ENCODE data around the gene EXOC2. TPM values are rescaled to one million over a fixed set of nuclear protein-coding genes. Genes with fewer than 3 reads are reported as not detected.

EXOC2 gene
- total RNA-seq, 1 donor from 2014 or later, result 28.5 TPM

- Histone ChIP-seq H3K27me3 (ENCODE audit: low read depth) (no peaks in the 10 kb centered on the region), H3K4me1 (no peaks in the 10 kb centered on the region), H3K27ac (no peak overlapping the region), H3K36me3 (no peaks in the 10 kb centered on the region), H3K4me3 (no peak overlapping the region), H3K9me3 (no peaks in the 10 kb centered on the region)
- DNase-seq, result no peak
- peak in 1 of 2 donors; percentile 57 for ATAC-seq
- no peak for TF ChIP-seq CTCF (IDR thresholded peaks at IDR 0.05)
- intact Hi-C loops (cut with DNase I), result no loop called here
Observed at GRCh38 chr6:453152-453551, 239.8 kb downstream of the EXOC2 start.

- no peak overlapping the region for H3K4me3 ChIP-seq
- H3K27ac ChIP-seq, result no peak overlapping the region
- H3K4me1 ChIP-seq, result no peaks in the 10 kb centered on the region
- no peak for DNase-seq
- ATAC-seq, result no peak
- H3K27me3 ChIP-seq (ENCODE audit: low read depth), result no peaks in the 10 kb centered on the region
- TF ChIP-seq CTCF (IDR thresholded peaks at IDR 0.05), result no peak
- no peaks in the 10 kb centered on the region for H3K9me3 ChIP-seq
- no peaks in the 10 kb centered on the region for H3K36me3 ChIP-seq
- intact Hi-C loops (cut with DNase I), result no loop called here
Observed at GRCh38 chr6:452301-453067, 240.5 kb downstream of the EXOC2 start.

GRCh38 chr6:451847-452246, 241.1 kb downstream of the EXOC2 start:
- no peak for TF ChIP-seq CTCF (IDR thresholded peaks at IDR 0.05)
- DNase-seq (no peak), ATAC-seq (no peak)
- no peak overlapping the region for H3K4me3 ChIP-seq
- H3K36me3 ChIP-seq, result no peaks in the 10 kb centered on the region
- H3K27me3 ChIP-seq (ENCODE audit: low read depth), result no peaks in the 10 kb centered on the region
- no peak overlapping the region for H3K27ac ChIP-seq
- no peaks in the 10 kb centered on the region for H3K9me3 ChIP-seq
- intact Hi-C loops (cut with DNase I), result no loop called here
- H3K4me1 ChIP-seq, result no peaks in the 10 kb centered on the region

- H3K27ac ChIP-seq, result no peak overlapping the region
- no peaks in the 10 kb centered on the region for H3K36me3 ChIP-seq
- intact Hi-C loops (cut with DNase I), result no loop called here
- no peaks in the 10 kb centered on the region for H3K27me3 ChIP-seq (ENCODE audit: low read depth)
- no peak overlapping the region for H3K4me3 ChIP-seq
- no peaks in the 10 kb centered on the region for H3K4me1 ChIP-seq
- ATAC-seq, result no peak
- H3K9me3 ChIP-seq, result no peaks in the 10 kb centered on the region
- no peak for TF ChIP-seq CTCF (IDR thresholded peaks at IDR 0.05)
- DNase-seq, result no peak
Observed at GRCh38 chr6:451336-451735, 241.6 kb downstream of the EXOC2 start.

GRCh38 chr6:449486-450419, 243.2 kb downstream of the EXOC2 start:
- no peak overlapping the region for H3K4me3 ChIP-seq
- H3K4me1 ChIP-seq, result no peaks in the 10 kb centered on the region
- no peak for DNase-seq
- TF ChIP-seq CTCF (IDR thresholded peaks at IDR 0.05), result no peak
- ATAC-seq, result no peak
- no peaks in the 10 kb centered on the region for H3K9me3 ChIP-seq
- no peaks in the 10 kb centered on the region for H3K36me3 ChIP-seq
- H3K27ac ChIP-seq, result no peak overlapping the region
- intact Hi-C loops (cut with DNase I), result no loop called here
- no peaks in the 10 kb centered on the region for H3K27me3 ChIP-seq (ENCODE audit: low read depth)

Data from lower lobe of right lung (tissue), 2 donors.